Vagina (tissue), 2 donors: ENCODE data around the gene AMACR. TPM values are rescaled to one million over a fixed set of nuclear protein-coding genes. Genes with fewer than 3 reads are reported as not detected.

Experiments
- DNase-seq, 2 donors: peaks; one replicate each; pipeline ENCODE4 v3.0.0-alpha.2; 2017; ENCODE audit errors: extremely low spot score in 2 of 2
- H3K27ac ChIP-seq: fragments of 200-600 bp; sonication (generic); one replicate; pipeline ENCODE4 v1.5.1; 2019
- H3K27me3 ChIP-seq: fragments of 200-600 bp; sonication (generic); one replicate; pipeline ENCODE4 v1.5.1; 2019
- H3K36me3 ChIP-seq, 2 donors: fragments of 200-600 bp; sonication (generic); one replicate each; pipeline ENCODE4 v1.5.1; 2017 to 2019
- H3K4me1 ChIP-seq: fragments of 200-600 bp; sonication (generic); one replicate; pipeline ENCODE4 v1.5.1; 2019
- H3K4me3 ChIP-seq, 2 donors: fragments of 200-600 bp; sonication (generic); 1 replicate in 1 of 2; 2 replicates in 1 of 2; pipeline ENCODE4 v1.5.1; 2016 to 2019
- H3K9me3 ChIP-seq: fragments of 200-600 bp; sonication (generic); one replicate; pipeline ENCODE4 v1.5.1; 2019
- CTCF ChIP-seq, 3 experiments: fragments of 450-650 bp in 2 of 3; fragments of 200-600 bp in 1 of 3; sonication (generic) in 1 of 3; IDR thresholded peaks; one replicate each; pipeline ENCODE4 v1.5.1; 2017 to 2019; ENCODE audit warnings: antibody characterized with exemption in 3 of 3, mild to moderate bottlenecking in 2 of 3, moderate library complexity in 2 of 3
- POLR2A ChIP-seq, 2 donors: fragments of 450-650 bp; IDR thresholded peaks; one replicate each; pipeline ENCODE4 v1.6.1; 2017; ENCODE audit warnings: antibody characterized with exemption in 2 of 2, mild to moderate bottlenecking in 2 of 2, moderate library complexity in 2 of 2
- POLR2AphosphoS5 ChIP-seq, 2 donors: sonication (generic); formaldehyde crosslinking; IDR thresholded peaks; one replicate each; pipeline ENCODE4 v1.9.0; 2017; ENCODE audit warnings: antibody characterized with exemption in 2 of 2, mild to moderate bottlenecking in 2 of 2, low read depth in 1 of 2; ENCODE audit not compliant: insufficient read depth in 1 of 2
- intact Hi-C: fragments of 100-400 bp; cut with DNase I; formaldehyde crosslinking; loops from one replicate; pipeline ENCODE4 v1.15.1; 2023
- total RNA-seq: library from RNA; depleted of rRNA; stranded (reverse); fragments of >200 nt; gene quantifications from one replicate; pipeline ENCODE4 v1.2.3, GENCODE V29; 2016

The AMACR gene
- total RNA-seq, 1 donor from 2014 or later = 4.9 TPM

GRCh38 chr5:33997331-33997983 is 10.4 kb downstream of the AMACR start:
- intact Hi-C loops = no loop called here
- Histone ChIP-seq H3K9me3 (no peaks in the 10 kb centered on the region), H3K27ac (no peak overlapping the region), H3K27me3 (no peaks in the 10 kb centered on the region), H3K36me3 (peaks cover 0 to 26% of the 10 kb centered on the region in 2 donors), H3K4me3 (no peak overlapping the region), H3K4me1 (no peaks in the 10 kb centered on the region)
- no peak for TF ChIP-seq POLR2AphosphoS5 (IDR thresholded peaks at IDR 0.05; ENCODE audit: insufficient read depth in 1 of 2, low read depth in 1 of 2)
- TF ChIP-seq POLR2A (IDR thresholded peaks at IDR 0.05) = no peak
- TF ChIP-seq CTCF (IDR thresholded peaks at IDR 0.05) = peak in 2 of 3 experiments; percentile 46 to 48
- DNase-seq = no peak

DNA sequence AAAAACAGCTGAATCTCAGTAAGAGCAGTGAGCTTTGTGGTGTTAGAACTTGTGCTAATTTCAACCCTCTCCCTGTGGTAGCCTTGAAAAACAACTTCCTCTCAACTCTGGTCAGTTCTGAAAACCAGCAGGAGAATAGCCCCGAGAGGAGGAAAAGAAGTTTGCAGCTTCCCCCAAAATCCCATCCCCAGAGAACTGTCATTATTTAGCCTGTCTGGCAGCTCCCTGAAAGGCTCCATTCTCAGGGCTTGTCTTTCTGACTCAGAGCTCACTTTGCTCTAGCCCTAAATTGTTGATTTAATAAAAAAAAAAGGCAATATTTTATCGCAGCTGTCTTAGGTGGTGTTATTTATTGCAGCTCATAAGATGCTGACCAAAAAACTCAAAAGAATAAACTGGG is 12.0 kb downstream of the AMACR start:
- Histone ChIP-seq H3K27me3 (no peaks in the 10 kb centered on the region), H3K9me3 (no peaks in the 10 kb centered on the region), H3K4me3 (no peak overlapping the region), H3K4me1 (no peaks in the 10 kb centered on the region), H3K27ac (no peak overlapping the region), H3K36me3 (peaks cover 0 to 20% of the 10 kb centered on the region in 2 donors)
- no peak for TF ChIP-seq CTCF (IDR thresholded peaks at IDR 0.05)
- TF ChIP-seq POLR2A (IDR thresholded peaks at IDR 0.05) = no peak
- TF ChIP-seq POLR2AphosphoS5 (IDR thresholded peaks at IDR 0.05; ENCODE audit: insufficient read depth in 1 of 2, low read depth in 1 of 2) = no peak
- DNase-seq = no peak
- intact Hi-C loops = no loop called here

GRCh38 chr5:33994845-33995244 is 13.0 kb downstream of the AMACR start:
- intact Hi-C loops = no loop called here
- no peaks in the 10 kb centered on the region for H3K4me1 ChIP-seq
- no peaks in the 10 kb centered on the region for H3K27me3 ChIP-seq
- TF ChIP-seq POLR2A (IDR thresholded peaks at IDR 0.05) (no peak), POLR2AphosphoS5 (IDR thresholded peaks at IDR 0.05; ENCODE audit: insufficient read depth in 1 of 2, low read depth in 1 of 2) (no peak), CTCF (IDR thresholded peaks at IDR 0.05) (no peak)
- peaks cover 0 to 18% of the 10 kb centered on the region in 2 donors for H3K36me3 ChIP-seq
- no peaks in the 10 kb centered on the region for H3K9me3 ChIP-seq
- no peak overlapping the region for H3K27ac ChIP-seq
- H3K4me3 ChIP-seq = no peak overlapping the region
- no peak for DNase-seq

DNA sequence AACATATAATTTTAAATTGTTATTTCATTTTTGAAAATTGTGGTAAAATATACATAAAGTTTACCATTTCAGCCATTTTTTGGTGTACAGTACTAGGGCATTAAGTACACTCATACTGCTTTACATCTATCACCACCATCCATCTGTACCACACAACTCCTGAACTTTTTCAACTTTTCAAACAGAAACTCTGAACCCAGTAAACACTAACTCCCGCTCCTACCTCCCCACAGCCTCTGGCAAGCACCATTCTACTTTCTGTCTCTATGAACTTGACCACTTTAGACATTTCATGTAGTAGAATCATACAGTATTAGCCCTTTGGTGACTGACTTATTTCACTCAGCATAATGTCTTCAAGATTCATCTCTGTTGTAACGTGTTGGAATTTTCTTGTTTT is 15.0 kb downstream of the AMACR start:
- H3K36me3 ChIP-seq = peaks cover 0 to 22% of the 10 kb centered on the region in 2 donors
- H3K9me3 ChIP-seq = no peaks in the 10 kb centered on the region
- no peak for DNase-seq
- no peaks in the 10 kb centered on the region for H3K4me1 ChIP-seq
- intact Hi-C loops = no loop called here
- H3K4me3 ChIP-seq = no peak overlapping the region
- H3K27me3 ChIP-seq = no peaks in the 10 kb centered on the region
- TF ChIP-seq POLR2A (IDR thresholded peaks at IDR 0.05) (no peak), CTCF (IDR thresholded peaks at IDR 0.05) (no peak)
- no peak overlapping the region for H3K27ac ChIP-seq

- Histone ChIP-seq H3K36me3 (peaks cover 0 to 22% of the 10 kb centered on the region in 2 donors), H3K27me3 (no peaks in the 10 kb centered on the region), H3K9me3 (no peaks in the 10 kb centered on the region), H3K4me1 (no peaks in the 10 kb centered on the region), H3K27ac (no peak overlapping the region), H3K4me3 (no peak overlapping the region)
- intact Hi-C loops = no loop called here
- no peak for DNase-seq
- TF ChIP-seq POLR2AphosphoS5 (IDR thresholded peaks at IDR 0.05; ENCODE audit: insufficient read depth in 1 of 2, low read depth in 1 of 2) (no peak), CTCF (IDR thresholded peaks at IDR 0.05) (no peak), POLR2A (IDR thresholded peaks at IDR 0.05) (no peak)
Observed at GRCh38 chr5:33985447-33985846, 22.4 kb downstream of the AMACR start.
